GM19351 (cell line): Measurements from ENCODE around the gene SRPK3.
"Not testable (repeated sequence)": the region's sequence is repeated elsewhere in the genome, so short reads cannot be mapped to it uniquely, and the experiment has no call there.

Source experiments
- ATAC-seq: cut with Tn5 transposase; IDR thresholded peaks from one replicate; pipeline ENCODE4 v1.9.1; 2021; ENCODE audit warnings: mild to moderate bottlenecking, moderate library complexity; ENCODE audit not compliant: unreplicated experiment

The SRPK3 gene

DNA sequence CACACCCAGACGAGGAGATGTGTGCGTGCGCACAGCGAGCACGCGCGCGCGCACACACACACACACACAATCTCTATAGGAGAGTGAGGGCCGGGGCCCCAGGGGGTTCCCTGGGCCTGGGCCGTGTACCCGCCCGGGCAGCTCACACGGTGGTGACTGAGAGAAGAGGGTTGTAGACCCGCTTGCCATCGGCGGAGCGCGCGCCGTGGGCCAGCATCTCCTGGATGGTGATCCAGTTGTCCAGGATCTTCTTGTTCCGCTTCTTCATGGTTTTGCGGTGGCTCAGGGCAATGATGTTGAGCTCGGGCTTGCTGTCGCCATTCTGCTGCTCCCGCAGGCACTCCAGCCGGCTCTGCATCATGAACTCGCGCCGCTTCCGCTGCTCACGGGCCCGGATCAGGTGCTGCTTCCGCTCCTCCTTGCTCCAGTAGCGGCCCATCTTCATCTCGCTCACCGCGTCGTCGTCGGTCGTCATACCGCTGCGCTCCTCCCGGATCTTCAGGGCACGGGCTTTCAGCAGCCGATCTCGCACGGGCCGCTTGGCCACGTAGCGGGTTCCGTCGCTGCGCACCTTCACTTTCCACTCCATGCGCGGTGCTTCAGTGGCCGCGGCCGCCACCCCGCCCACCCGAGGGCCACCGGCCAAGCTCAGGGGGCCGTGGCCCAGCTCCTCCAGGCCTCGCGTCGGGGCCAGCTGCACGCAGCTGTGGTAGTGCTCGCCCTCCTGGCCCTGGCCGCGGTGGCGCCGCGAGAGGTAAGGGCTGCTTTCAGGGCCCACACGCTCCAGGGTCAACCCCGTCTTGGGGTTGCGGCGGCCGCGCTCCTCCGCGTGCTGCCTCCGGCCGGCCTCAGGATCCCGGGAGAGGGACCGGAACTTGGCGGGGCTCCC, 22.6 kb downstream of the SRPK3 start:
- no peak for ATAC-seq

- ATAC-seq = no peak
Observed at GRCh38 chrX:153804100-153804595, 23.3 kb downstream of the SRPK3 start.

DNA sequence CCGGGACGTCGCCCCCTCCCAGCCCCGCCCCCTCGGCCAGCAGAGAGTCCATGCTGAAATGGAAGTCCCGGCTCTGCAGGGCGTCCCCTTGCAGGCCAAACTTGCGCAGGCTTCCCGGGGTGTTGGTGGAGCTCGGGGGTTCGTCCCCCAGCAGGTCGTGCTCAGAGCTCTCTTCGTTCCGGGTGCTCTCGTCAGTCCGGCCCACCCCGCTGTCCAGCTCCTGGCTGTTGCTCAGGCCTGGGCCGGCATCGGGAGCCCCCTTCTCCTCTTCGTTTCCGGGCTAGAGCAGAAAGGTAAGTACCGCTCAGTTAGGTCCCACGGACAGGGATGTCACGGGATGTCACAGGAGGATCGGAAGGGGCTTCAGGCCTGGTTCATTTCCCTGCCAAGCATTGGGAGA, 23.8 kb downstream of the SRPK3 start:
- ATAC-seq = no peak

DNA sequence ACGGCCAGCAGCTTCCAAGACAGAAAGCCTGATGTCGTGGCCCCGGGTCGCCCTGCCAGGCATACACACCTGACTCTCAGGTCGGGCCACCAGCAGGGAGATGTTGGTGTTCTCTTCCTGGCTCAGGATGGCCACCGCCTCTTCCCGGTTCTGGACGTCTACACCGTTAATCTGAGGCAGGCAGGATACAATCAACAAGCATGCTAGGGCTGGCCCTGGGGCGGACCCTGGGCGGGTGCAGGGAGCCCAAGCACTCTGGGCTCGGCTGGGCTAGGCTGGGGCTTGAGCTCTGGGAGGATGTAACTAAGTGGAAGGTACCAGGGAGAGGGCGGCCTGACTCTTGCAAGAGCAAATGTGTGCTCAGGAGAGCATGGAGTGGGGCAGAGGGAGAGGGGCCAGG, 24.6 kb downstream of the SRPK3 start:
- no peak for ATAC-seq

- ATAC-seq = no peak
Observed at GRCh38 chrX:153806999-153807575, 26.2 kb downstream of the SRPK3 start.

DNA sequence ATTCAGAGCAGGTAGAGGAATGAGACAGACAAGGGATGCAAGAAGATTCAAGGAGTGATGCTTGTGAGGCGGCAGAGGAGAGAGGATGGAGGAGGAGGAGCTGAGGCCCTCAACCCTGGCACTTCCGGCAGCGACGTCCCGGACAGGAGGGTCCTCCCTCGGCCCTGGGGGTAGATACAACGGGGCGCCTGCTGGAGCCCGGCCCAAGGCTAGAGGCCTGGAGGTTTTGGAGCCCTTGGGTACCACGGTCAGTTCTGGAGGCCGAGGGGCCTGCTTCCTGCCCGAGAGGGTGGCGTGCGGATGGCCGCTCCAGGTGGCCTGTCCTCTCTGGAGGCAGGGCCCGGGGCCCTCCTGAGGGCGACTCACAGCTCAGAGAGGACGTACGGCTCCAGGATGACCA, 27.1 kb downstream of the SRPK3 start:
- no peak for ATAC-seq

GRCh38 chrX:153812220-153812619, 31.4 kb downstream of the SRPK3 start:
- ATAC-seq = no peak

DNA sequence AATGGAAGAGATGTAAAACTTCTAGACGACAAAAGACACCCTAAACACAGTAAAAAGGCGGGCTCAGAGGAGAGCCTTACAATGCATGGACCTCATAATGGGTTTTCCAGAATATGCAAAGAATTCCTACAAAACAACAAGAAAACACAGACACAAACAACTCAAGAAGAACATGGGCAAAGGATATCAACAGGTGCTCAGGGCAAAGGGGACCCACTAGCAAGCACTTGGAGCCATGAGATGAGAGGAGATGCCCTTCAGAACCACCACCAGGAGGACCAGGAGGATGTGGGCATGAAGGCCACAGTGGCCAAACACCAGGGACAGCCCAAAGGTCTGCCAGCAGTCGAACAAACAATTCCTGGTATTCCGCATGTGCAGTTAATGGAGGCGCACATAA, 32.3 kb downstream of the SRPK3 start:
- no peak for ATAC-seq

- ATAC-seq = no peak
Observed at GRCh38 chrX:153814591-153815315, 33.9 kb downstream of the SRPK3 start.

- ATAC-seq = no peak
Observed at GRCh38 chrX:153816831-153817690, 36.2 kb downstream of the SRPK3 start.

GRCh38 chrX:153818064-153818463, 37.2 kb downstream of the SRPK3 start:
- ATAC-seq = not testable (repeated sequence)

DNA sequence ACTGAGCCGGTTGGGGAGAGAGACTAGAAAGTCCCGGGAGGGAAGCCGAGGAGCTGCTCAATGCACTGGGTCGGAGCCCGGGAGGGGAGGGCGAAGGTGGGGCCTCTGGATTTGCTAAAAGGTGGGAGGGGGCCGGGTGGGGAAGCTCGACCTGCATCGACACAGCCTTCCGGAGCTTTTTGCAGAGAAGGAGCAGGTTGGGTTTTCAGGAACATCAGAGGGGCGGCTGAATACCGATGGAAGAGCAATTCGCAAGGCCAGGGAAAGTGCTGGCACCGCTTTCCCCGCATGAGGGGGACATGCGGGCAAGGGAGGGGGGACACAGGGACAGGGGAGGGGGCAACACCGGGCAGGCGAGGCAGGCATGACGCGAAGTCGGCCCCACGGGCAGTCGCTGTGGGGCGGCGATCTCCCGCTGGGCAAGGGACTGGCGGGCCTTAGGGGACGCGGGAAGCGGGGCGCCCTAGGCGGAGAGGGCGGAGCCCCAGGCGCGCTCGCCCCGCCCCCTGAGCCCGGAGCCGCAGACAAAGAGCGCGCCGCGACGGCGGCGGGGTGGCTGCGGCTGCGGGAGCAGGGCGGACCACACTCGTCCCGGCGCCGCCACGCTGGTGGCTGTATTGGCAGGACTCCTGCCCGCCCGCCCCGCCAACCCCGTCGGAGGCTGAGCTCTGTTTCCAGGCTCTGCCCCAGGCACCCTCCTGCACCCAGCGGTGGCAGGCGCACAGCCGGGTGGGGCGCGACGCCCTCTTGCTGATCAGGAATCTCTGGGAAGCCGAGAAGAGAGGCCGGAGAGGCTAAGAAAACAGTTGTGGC, 37.9 kb downstream of the SRPK3 start:
- no peak for ATAC-seq

GRCh38 chrX:153819384-153820040, 38.7 kb downstream of the SRPK3 start:
- no peak for ATAC-seq

DNA sequence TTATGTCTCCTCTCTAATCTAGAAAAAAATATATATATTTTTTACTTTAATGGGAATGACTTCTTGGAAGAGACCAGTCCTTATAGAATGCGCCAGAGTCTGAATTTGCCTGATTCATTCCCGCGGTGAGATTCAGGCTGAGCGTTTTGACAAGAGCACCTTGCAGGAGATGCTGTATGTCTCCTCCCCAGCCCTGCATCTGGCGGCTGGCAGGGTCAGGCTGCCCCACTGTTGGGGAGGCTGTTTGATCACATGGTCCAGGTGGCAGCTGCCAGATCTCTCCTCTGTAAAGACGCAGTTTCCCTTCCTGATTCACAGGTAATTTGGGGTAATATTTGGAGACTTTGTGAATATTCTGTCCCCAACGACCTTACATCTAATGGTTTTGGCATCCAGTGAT, 39.8 kb downstream of the SRPK3 start:
- no peak for ATAC-seq

DNA sequence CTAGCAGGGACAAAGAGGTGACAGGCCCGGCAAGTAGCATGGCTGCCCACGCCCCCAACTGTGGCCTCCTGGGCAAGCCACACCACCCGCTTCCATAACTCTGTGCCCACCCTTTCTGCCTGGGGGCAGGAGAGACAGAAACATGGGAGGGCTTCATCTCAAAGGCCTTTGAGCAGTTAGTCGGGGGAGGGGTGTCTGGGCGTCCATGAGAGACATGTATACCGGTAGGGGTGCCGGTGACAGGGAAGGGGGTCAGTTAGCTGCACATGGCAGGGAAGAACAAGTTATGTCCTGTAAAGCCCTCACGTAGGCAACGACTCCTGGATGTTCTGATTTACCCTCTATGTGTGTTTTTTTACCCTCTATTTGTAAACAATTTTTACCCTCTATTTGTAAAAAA, 40.2 kb downstream of the SRPK3 start:
- ATAC-seq = no peak

DNA sequence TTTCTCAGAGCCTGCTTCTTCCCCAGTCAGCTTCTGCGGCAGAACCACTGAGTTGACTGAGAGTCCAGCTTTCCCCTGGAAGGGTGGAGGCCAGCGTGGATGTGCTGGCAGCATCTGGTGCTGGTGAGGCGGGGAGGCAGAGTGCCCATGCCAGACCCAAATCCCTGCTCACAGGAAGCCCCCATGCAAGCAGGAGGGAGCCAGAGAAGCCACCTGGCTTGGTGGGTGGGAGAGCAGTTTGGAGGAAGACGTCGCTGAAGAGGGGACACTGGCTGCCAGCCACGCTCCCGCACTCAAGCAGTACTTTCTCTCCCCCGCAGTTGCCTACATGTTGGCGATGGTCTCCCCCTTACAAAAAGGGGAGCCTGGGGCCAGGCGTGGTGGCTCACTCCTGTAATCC, 43.5 kb downstream of the SRPK3 start:
- no peak for ATAC-seq

GRCh38 chrX:153825042-153825441, 44.2 kb downstream of the SRPK3 start:
- no peak for ATAC-seq

- ATAC-seq = no peak
Observed at GRCh38 chrX:153827016-153827415, 46.2 kb downstream of the SRPK3 start.

GRCh38 chrX:153827903-153828302, 47.1 kb downstream of the SRPK3 start:
- ATAC-seq = no peak
